GM18867 (cell line): Measurements from ENCODE around the gene OSM.
"Not testable (repeated sequence)": the region's sequence is repeated elsewhere in the genome, so short reads cannot be mapped to it uniquely, and the experiment has no call there.

ENCODE experiments used
- ATAC-seq: cut with Tn5 transposase; IDR thresholded peaks from one replicate; pipeline ENCODE4 v1.9.1; 2021; ENCODE audit warnings: mild to moderate bottlenecking, moderate library complexity; ENCODE audit not compliant: unreplicated experiment

Gene OSM

GRCh38 chr22:30230330-30230729 lies 36.3 kb downstream of the OSM start:
- no peak for ATAC-seq

- ATAC-seq = no peak
These were observed 37.9 kb downstream of the OSM start for GRCh38 chr22:30228509-30229359.

GRCh38 chr22:30227438-30228228 lies 39.0 kb downstream of the OSM start:
- no peak for ATAC-seq

- ATAC-seq = no peak
These were observed 40.3 kb downstream of the OSM start for GRCh38 chr22:30226192-30226832.

- no peak for ATAC-seq
These were observed 41.3 kb downstream of the OSM start for GRCh38 chr22:30225220-30225927.

GRCh38 chr22:30224161-30224857 lies 42.3 kb downstream of the OSM start:
- no peak for ATAC-seq

- ATAC-seq = no peak
These were observed 43.3 kb downstream of the OSM start for GRCh38 chr22:30223303-30223702.

- no peak for ATAC-seq
These were observed 44.3 kb downstream of the OSM start for GRCh38 chr22:30222321-30222720.

- ATAC-seq = no peak
These were observed 45.3 kb downstream of the OSM start for GRCh38 chr22:30221121-30221992.

- ATAC-seq = no peak
These were observed 46.2 kb downstream of the OSM start for GRCh38 chr22:30220338-30221012.

- ATAC-seq = no peak
These were observed 46.9 kb downstream of the OSM start for GRCh38 chr22:30219668-30220278.

GRCh38 chr22:30219049-30219654 lies 47.5 kb downstream of the OSM start:
- no peak for ATAC-seq

GRCh38 chr22:30217698-30218560 lies 48.7 kb downstream of the OSM start:
- no peak for ATAC-seq

- no peak for ATAC-seq
These were observed 49.9 kb downstream of the OSM start for GRCh38 chr22:30216710-30217109.

GRCh38 chr22:30216272-30216671 lies 50.4 kb downstream of the OSM start:
- ATAC-seq = not testable (repeated sequence)

GRCh38 chr22:30214703-30215407 lies 51.8 kb downstream of the OSM start:
- no peak for ATAC-seq
